ENCODE data around the gene LYRM2. TPM values are rescaled to one million over a fixed set of nuclear protein-coding genes. Genes with fewer than 3 reads are reported as not detected.

LYRM2 gene
- total RNA-seq, 4 donors from 2014 or later, result 16.1 to 24.7 (median 20.1) TPM

- TF ChIP-seq CTCF (IDR thresholded peaks at IDR 0.05; ENCODE audit: low read depth), result no peak
These were observed 55.8 kb downstream of the LYRM2 start for GRCh38 chr6:89582669-89583325.

GRCh38 chr6:89581689-89582088 lies 56.9 kb downstream of the LYRM2 start:
- TF ChIP-seq CTCF (IDR thresholded peaks at IDR 0.05; ENCODE audit: low read depth), result no peak

GRCh38 chr6:89580997-89581666 lies 57.4 kb downstream of the LYRM2 start:
- TF ChIP-seq CTCF (IDR thresholded peaks at IDR 0.05; ENCODE audit: low read depth), result no peak

- no peak for TF ChIP-seq CTCF (IDR thresholded peaks at IDR 0.05; ENCODE audit: low read depth)
These were observed 63.0 kb downstream of the LYRM2 start for GRCh38 chr6:89575562-89575960.

GRCh38 chr6:89574910-89575561 lies 63.5 kb downstream of the LYRM2 start:
- no peak for TF ChIP-seq CTCF (IDR thresholded peaks at IDR 0.05; ENCODE audit: low read depth)

GRCh38 chr6:89567630-89568390 lies 70.7 kb downstream of the LYRM2 start:
- TF ChIP-seq CTCF (IDR thresholded peaks at IDR 0.05; ENCODE audit: low read depth), result no peak

Measured in subcutaneous adipose tissue (tissue), 4 donors.